Activated T-cell treated with anti-CD3 and anti-CD28 coated beads, Interleukin-2, amount 50 U/mL, for 4 hours (primary cell): ENCODE results near the gene OOSP4B. TPM values are rescaled to one million over a fixed set of nuclear protein-coding genes. Genes with fewer than 3 reads are reported as not detected.

Source experiments
- ATAC-seq, 2 donors: fragments of 200-7000 bp; cut with Tn5 transposase; one replicate each; pipeline ENCODE4 v1.10.0; 2021
- DNase-seq: peaks from one replicate; pipeline ENCODE4 v3.0.0-alpha.2; 2020
- H3K27me3 Mint-ChIP-seq: one replicate; pipeline ENCODE4 v1.8.0; 2021; ENCODE audit warnings: low read depth, mixed read lengths
- H3K36me3 Mint-ChIP-seq: one replicate; pipeline ENCODE4 v1.8.0; 2022; ENCODE audit warnings: mixed read lengths; ENCODE audit not compliant: insufficient read depth
- H3K4me1 Mint-ChIP-seq: one replicate; pipeline ENCODE4 v1.8.0; 2021; ENCODE audit warnings: low read depth, mixed read lengths
- H3K4me3 Mint-ChIP-seq: one replicate; pipeline ENCODE4 v1.8.0; 2021; ENCODE audit warnings: mild to moderate bottlenecking, moderate library complexity, mixed read lengths
- H3K9me3 Mint-ChIP-seq: one replicate; pipeline ENCODE4 v1.8.0; 2021; ENCODE audit warnings: mixed read lengths
- total RNA-seq, 3 donors: library from RNA; stranded (reverse); gene quantifications; one replicate each; pipeline ENCODE4 v1.2.1, GENCODE V29; 2021

The OOSP4B gene
- total RNA-seq, 3 donors from 2014 or later, result not detected

DNA sequence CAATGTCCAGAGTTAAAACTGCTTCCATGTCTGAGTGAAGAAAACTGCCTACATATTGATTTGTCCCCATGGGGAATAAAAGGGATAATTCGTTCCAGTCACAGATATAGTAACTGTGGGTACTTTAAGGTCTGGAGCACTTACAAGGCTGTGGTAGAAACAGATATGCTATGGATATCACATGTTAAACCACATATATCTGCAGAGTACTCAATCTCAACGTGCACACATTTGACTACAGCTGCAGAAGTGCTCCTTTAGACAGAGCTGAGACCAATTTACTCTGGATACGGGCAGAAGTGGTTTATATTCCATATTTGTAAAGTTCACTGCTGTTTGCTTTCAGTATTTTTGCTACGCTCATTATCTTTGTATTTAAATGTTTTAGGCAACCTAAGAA, 61.8 kb downstream of the OOSP4B start:
- H3K4me1 Mint-ChIP-seq, result no peaks in the 10 kb centered on the region
- ATAC-seq (no peak), DNase-seq (no peak)
- H3K9me3 Mint-ChIP-seq, result peaks cover 10% of the 10 kb centered on the region
- H3K4me3 Mint-ChIP-seq, result no peak overlapping the region
- no peaks in the 10 kb centered on the region for H3K36me3 Mint-ChIP-seq
- H3K27me3 Mint-ChIP-seq, result peaks cover 7% of the 10 kb centered on the region

DNA sequence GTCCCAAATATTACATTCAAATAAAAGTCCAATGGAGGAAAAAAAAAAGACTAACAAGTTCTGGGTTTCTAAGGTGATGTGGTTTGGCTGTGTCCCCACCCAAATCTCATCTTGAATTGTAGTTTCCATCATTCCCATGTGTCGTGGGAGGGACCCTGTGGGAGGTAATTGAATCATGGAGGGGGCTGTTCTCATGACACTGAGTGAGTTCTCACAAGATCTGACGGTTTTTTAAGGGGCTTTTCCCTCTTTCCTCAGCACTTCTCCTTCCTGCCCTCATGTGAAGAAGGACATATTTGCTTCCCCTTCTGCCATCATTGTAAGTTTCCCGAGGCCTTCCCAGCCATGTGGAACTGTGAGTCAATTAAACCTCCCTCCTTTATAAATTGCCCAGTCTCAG, 63.6 kb downstream of the OOSP4B start:
- Mint-ChIP-seq H3K4me1 (no peaks in the 10 kb centered on the region), H3K27me3 (peaks cover 11% of the 10 kb centered on the region)
- no peak for ATAC-seq

More for the DNA sequence above, 63.6 kb downstream of the OOSP4B start:
- Mint-ChIP-seq H3K4me3 (no peak overlapping the region), H3K9me3 (peaks cover 10% of the 10 kb centered on the region), H3K36me3 (no peaks in the 10 kb centered on the region)
- no peak for DNase-seq

Other genes starting within 250 kb of the OOSP4B start
- 10 to 100 TPM; 80.3 to 89.6 (median 81.2) TPM for gene MRPL16, start 206.4 kb upstream of the OOSP4B start, total RNA-seq
- not detected for gene CBLIF, start 171.7 kb upstream of the OOSP4B start, total RNA-seq
- gene TCN1, start 150.7 kb upstream of the OOSP4B start, total RNA-seq, result not detected
- gene OOSP3, start 138.4 kb upstream of the OOSP4B start, total RNA-seq, result not detected
- not detected for gene OOSP1, start 78.7 kb upstream of the OOSP4B start, total RNA-seq
- gene OOSP4A, start 53.1 kb upstream of the OOSP4B start, total RNA-seq, result not detected
- not detected for gene OOSP2, start 23.2 kb downstream of the OOSP4B start, total RNA-seq
- gene MS4A3, start 39.5 kb downstream of the OOSP4B start, total RNA-seq, result not detected
- gene MS4A2, start 71.5 kb downstream of the OOSP4B start, total RNA-seq, result not detected
- not detected for gene MS4A6A, start 165.9 kb downstream of the OOSP4B start, total RNA-seq
- not detected for gene MS4A4E, start 226.0 kb downstream of the OOSP4B start, total RNA-seq